ENCODE results near the gene PRPF40B.

DNA sequence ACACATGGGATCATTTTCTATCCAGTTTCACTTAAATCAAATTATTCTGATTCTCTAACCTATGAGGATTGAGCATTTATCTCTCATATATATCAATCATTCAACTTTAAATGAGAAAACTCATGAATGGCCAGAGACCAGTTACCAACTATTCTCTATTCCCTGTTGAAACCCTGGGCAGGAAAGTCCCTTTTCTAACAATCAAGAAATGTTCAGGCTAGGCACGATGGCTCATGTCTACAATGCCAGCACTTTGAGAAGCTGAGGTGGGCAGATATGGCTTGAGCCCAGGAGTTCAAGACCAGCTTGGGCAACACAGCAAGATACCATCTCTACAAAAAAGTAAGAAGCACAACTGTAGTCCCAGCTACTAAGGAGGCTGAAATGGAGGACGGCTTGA, 65.9 kb downstream of the PRPF40B start:
- TF ChIP-seq POLR2A (IDR thresholded peaks at IDR 0.05; ENCODE audit: low read length), result no peak
- no peak for TF ChIP-seq GATA1 (IDR thresholded peaks at IDR 0.05; ENCODE audit: low read depth, low read length)
